GM19099 (cell line): ENCODE data around the gene IRF7.

Source experiments
- POLR2A ChIP-seq: IDR thresholded peaks from 3 replicates; pipeline ENCODE4 v1.6.1; 2011; ENCODE audit warnings: low read depth; ENCODE audit not compliant: insufficient read length; ENCODE audit errors: extremely low read depth

Gene IRF7

DNA sequence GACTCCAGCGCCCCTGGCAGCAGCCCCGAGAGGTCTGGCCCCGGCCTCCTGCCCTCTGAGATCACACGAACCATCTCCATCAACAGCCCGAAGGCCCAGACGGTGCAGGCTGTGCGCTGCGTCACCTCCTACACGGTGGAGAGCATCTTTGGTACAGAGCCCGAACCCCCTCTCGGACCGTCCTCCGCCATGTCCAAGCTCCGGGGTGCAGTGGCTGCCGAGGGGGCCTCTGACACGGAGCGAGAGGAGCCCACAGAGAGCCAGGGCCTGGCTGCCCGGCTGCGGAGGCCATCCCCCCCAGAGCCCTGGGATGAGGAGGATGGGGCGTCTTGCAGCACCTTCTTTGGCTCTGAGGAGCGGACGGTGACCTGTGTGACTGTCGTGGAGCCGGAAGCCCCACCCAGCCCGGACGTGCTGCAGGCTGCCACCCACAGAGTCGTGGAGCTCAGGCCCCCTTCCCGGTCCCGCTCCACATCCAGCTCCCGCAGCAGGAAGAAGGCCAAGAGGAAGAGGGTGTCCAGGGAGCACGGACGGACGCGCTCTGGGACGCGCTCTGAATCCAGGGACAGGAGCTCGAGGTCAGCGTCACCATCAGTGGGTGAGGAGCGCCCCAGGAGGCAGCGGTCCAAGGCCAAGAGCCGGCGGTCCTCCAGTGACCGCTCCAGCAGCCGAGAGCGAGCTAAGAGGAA, 7.6 kb downstream of the IRF7 start:
- no peak for TF ChIP-seq POLR2A

- no peak for TF ChIP-seq POLR2A
These were observed 8.6 kb downstream of the IRF7 start for GRCh38 chr11:607020-607780.

GRCh38 chr11:606245-606644, 9.5 kb downstream of the IRF7 start:
- TF ChIP-seq POLR2A = no peak

DNA sequence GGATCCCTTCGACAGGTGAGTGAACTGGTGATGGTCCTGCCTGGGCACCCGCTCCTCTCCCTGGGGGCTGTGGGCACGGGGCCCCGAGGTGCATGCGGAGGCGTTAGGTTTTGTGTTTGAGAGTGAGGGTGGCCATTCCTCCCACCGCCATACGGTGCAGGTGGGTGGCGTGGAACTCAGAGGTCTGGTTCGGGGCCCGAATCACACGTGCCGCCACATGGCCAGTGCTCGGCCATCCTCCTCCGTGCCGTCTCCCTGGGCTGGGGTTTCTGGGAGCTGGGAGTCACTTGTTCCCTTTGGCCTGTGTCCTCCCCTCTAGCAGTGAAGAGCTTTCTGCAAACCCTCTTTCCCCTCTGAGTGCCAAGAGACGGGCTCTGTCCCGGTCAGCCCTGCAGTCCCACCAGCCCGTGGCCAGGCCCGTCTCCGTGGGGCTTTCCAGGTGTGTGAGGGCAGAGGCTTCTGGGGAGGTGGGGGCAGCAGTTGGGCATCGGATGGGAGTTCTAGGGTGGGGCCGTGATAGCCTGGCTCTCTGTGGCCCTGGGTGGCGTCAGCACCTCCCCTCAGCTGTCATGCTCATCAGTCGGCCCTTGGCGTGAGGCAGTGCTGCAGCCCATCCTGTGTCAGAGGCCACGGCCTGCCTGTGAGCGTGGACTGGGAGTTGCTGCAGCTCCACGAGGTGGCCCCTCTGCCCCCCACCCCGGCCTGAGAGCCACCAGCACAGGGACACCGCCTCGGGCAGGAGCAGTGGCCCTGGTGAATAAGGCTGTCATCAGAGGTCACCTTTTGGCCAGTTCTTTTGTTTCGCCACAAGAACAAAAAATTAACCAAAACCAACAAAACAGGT, 10.2 kb downstream of the IRF7 start:
- no peak for TF ChIP-seq POLR2A

GRCh38 chr11:603154-603553, 12.6 kb downstream of the IRF7 start:
- TF ChIP-seq POLR2A = no peak

- TF ChIP-seq POLR2A = no peak
These were observed 14.0 kb downstream of the IRF7 start for GRCh38 chr11:601573-602245.

- TF ChIP-seq POLR2A = no peak
These were observed 17.6 kb downstream of the IRF7 start for GRCh38 chr11:598005-598680.

GRCh38 chr11:597166-597725, 18.5 kb downstream of the IRF7 start:
- no peak for TF ChIP-seq POLR2A

DNA sequence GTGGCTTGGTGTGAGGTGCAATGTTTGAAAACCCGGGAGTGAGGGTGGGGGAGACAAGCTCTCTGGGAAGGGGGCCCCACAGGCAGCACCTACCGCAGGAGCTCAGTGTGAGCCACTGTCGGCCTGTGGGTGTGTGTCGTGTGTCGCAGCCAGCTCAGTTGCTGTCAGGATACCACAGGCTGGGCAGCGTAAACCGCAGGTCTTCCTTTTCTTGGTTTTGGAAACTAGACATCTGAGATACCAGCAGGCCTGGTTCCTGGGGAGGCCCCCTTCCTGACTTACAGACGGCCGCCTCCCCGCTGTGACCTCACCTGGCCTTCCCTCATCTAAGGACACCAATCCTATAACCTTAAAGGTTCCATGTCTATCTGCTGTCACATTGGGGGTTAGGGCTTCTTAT, 19.4 kb downstream of the IRF7 start:
- no peak for TF ChIP-seq POLR2A

- no peak for TF ChIP-seq POLR2A
These were observed 20.4 kb downstream of the IRF7 start for GRCh38 chr11:595400-595799.

DNA sequence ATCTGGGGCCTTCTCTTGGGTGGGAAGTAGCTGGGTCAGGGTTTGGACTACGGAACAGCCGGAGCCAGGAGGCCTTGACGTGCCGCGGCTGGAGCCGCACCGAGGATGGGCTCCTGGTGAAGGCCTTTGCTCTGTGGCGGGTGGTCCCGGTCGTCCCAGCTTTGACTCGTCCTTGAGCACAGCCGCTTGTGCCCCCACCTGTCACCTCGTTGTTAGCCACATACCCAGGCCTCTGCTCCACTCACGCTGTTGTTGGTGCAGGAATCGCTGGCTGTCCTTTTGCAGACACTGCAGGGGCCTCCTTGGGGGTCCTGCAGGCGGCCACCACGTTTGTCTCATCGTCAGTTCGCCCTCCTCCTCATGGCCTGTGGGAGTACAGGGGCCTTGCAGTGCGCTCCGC, 22.4 kb downstream of the IRF7 start:
- TF ChIP-seq POLR2A = no peak

DNA sequence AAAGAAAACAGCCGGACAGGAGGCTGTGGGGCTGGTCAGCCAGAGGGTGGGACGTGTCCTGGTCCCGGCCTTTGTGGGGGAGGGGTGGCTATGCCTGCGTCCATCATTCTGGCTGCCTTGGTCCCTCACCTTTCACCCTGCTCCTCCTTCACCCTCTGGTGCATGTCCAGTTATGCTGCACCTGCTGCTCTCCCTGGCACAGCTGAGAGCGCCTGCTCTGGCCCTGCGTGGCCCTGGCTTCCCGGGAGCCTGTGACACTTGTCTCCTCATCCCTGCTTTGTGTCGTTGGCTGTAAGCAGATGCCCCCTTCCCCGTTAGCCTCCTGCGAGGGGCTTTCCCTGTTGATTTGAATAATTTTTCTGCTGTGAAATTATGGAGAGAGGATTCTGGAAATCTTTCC, 22.8 kb downstream of the IRF7 start:
- no peak for TF ChIP-seq POLR2A

GRCh38 chr11:592501-592900, 23.2 kb downstream of the IRF7 start:
- TF ChIP-seq POLR2A = no peak

- no peak for TF ChIP-seq POLR2A
These were observed 24.8 kb downstream of the IRF7 start for GRCh38 chr11:590997-591396.
